Gastrocnemius medialis (tissue), 4 donors: ENCODE results near the gene PINK1. TPM values are rescaled to one million over a fixed set of nuclear protein-coding genes. Genes with fewer than 3 reads are reported as not detected.

ENCODE experiments used
- ATAC-seq, 2 donors: fragments of 150-250 bp; one replicate each; pipeline ENCODE4 v1.9.1; 2016
- DNase-seq, 2 donors: peaks; one replicate each; pipeline ENCODE4 v3.0.0-alpha.2; 2019
- H3K27ac ChIP-seq, 4 donors: fragments of 200-600 bp; sonication (generic); 1 replicate in 1 of 4; 2 replicates in 3 of 4; pipeline ENCODE4 v1.5.1; 2016 to 2018; ENCODE audit warnings: mild to moderate bottlenecking in 2 of 4, moderate library complexity in 1 of 4
- H3K27me3 ChIP-seq, 3 donors: fragments of 200-600 bp; sonication (generic) in 2 of 3; 1 replicate in 1 of 3; 2 replicates in 2 of 3; pipeline versions ENCODE4 v1.5.1 to v1.6.0; 2016 to 2019; ENCODE audit warnings: mild to moderate bottlenecking in 1 of 3, moderate library complexity in 1 of 3
- H3K36me3 ChIP-seq, 2 donors: fragments of 200-600 bp; sonication (generic) in 1 of 2; one replicate each; pipeline ENCODE4 v1.5.1; 2017 to 2018
- H3K4me1 ChIP-seq, 2 donors: fragments of 200-600 bp; sonication (generic) in 1 of 2; one replicate each; pipeline ENCODE4 v1.5.1; 2016 to 2017; ENCODE audit warnings: mild to moderate bottlenecking in 2 of 2
- H3K4me3 ChIP-seq, 4 donors: fragments of 200-600 bp; sonication (generic) in 3 of 4; 1 replicate in 1 of 4; 2 replicates in 3 of 4; pipeline ENCODE4 v1.5.1; 2016 to 2019; ENCODE audit warnings: mild to moderate bottlenecking in 2 of 4
- H3K9me3 ChIP-seq, 3 donors: fragments of 200-600 bp; sonication (generic) in 2 of 3; 1 replicate in 1 of 3; 2 replicates in 2 of 3; pipeline ENCODE4 v1.5.1; 2016 to 2019
- CTCF ChIP-seq, 5 experiments: fragments of 450-650 bp in 3 of 5; fragments of 200-600 bp in 2 of 5; sonication (generic) in 2 of 5; IDR thresholded peaks in 4 of 5; conservative IDR thresholded peaks in 1 of 5; 1 replicate in 4 of 5; 2 replicates in 1 of 5; pipeline ENCODE4 v1.5.1; 2016 to 2019; ENCODE audit warnings: antibody characterized with exemption in 5 of 5, mild to moderate bottlenecking in 3 of 5, moderate library complexity in 3 of 5
- POLR2A ChIP-seq, 2 donors: fragments of 450-650 bp; IDR thresholded peaks; one replicate each; pipeline ENCODE4 v1.6.1; 2017; ENCODE audit warnings: antibody characterized with exemption in 2 of 2, mild to moderate bottlenecking in 2 of 2, moderate library complexity in 2 of 2
- in situ Hi-C, 4 donors: fragments of 200-750 bp; cut with MboI; loops; one replicate each; pipeline versions ENCODE4 v1.15.0 to v1.8.0; 2017; ENCODE audit warnings: low sequenced_read_pairs in 4 of 4
- intact Hi-C: fragments of 100-400 bp; cut with DNase I; formaldehyde crosslinking; loops from one replicate; pipeline ENCODE4 v1.15.1; 2023; ENCODE audit warnings: low total_unique reads
- total RNA-seq, 4 donors: library from RNA; depleted of rRNA; stranded (reverse); fragments of >200 nt; gene quantifications; one replicate each; pipeline versions ENCODE4 v1.1.0 to v1.2.3, GENCODE V29; 2016

The PINK1 gene
- total RNA-seq, 4 donors from 2014 or later: 376 to 478 (median 414) TPM

DNA sequence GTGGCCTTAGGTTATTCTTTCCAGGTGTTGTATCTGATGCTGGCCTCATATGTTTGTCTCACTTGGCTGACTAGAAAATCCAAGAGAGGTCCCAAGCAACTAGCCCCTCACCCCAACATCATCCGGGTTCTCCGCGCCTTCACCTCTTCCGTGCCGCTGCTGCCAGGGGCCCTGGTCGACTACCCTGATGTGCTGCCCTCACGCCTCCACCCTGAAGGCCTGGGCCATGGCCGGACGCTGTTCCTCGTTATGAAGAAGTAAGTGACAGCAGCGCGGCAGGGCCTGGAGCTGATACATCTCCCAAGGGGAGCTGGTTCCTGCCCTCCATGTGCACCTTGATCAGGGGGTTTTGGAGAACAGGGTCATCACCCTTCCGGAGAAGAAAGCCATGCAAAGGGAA is 11.2 kb downstream of the PINK1 start:
- H3K4me1 ChIP-seq: peaks cover 0 to 2% of the 10 kb centered on the region in 2 donors
- H3K27me3 ChIP-seq: no peaks in the 10 kb centered on the region
- in situ Hi-C loops: no loop called here
- TF ChIP-seq POLR2A (IDR thresholded peaks at IDR 0.05): no peak
- no peak for TF ChIP-seq CTCF (IDR thresholded peaks at IDR 0.05 in 4 of 5, conservative IDR thresholded peaks at IDR 0.05 in 1 of 5)
- H3K4me3 ChIP-seq: no peak overlapping the region
- ATAC-seq (no peak), DNase-seq (no peak)
- intact Hi-C loops: no loop called here
- H3K36me3 ChIP-seq: peaks cover 0 to 86% of the 10 kb centered on the region in 2 donors
- H3K27ac ChIP-seq: no peak overlapping the region
- H3K9me3 ChIP-seq: no peaks in the 10 kb centered on the region

DNA sequence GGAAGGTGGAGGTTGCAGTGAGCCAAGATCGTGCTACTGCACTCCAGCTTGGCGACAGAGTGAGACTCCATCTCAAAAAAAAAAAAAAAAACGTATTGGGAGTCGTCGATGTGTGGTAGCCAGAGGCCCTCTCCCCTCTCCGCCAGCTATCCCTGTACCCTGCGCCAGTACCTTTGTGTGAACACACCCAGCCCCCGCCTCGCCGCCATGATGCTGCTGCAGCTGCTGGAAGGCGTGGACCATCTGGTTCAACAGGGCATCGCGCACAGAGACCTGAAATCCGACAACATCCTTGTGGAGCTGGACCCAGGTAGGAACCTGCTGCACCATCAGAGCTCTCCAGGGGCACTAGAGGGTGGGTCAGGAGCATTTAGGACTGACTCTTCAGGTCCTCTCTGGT is 12.2 kb downstream of the PINK1 start:
- Histone ChIP-seq H3K27ac (no peak overlapping the region), H3K36me3 (peaks cover 0 to 85% of the 10 kb centered on the region in 2 donors), H3K4me3 (no peak overlapping the region), H3K4me1 (no peaks in the 10 kb centered on the region), H3K27me3 (no peaks in the 10 kb centered on the region), H3K9me3 (no peaks in the 10 kb centered on the region)
- DNase-seq: no peak
- ATAC-seq: no peak
- TF ChIP-seq CTCF (IDR thresholded peaks at IDR 0.05 in 4 of 5, conservative IDR thresholded peaks at IDR 0.05 in 1 of 5): no peak
- TF ChIP-seq POLR2A (IDR thresholded peaks at IDR 0.05): no peak
- intact Hi-C loops (no loop called here), in situ Hi-C loops (no loop called here)

- TF ChIP-seq CTCF (IDR thresholded peaks at IDR 0.05 in 4 of 5, conservative IDR thresholded peaks at IDR 0.05 in 1 of 5) (no peak), POLR2A (IDR thresholded peaks at IDR 0.05) (no peak)
- H3K9me3 ChIP-seq: no peaks in the 10 kb centered on the region
- H3K4me3 ChIP-seq: no peak overlapping the region
- in situ Hi-C loops: no loop called here
- H3K27ac ChIP-seq: no peak overlapping the region
- H3K36me3 ChIP-seq: peaks cover 0 to 84% of the 10 kb centered on the region in 2 donors
- intact Hi-C loops: no loop called here
- no peaks in the 10 kb centered on the region for H3K27me3 ChIP-seq
- ATAC-seq: no peak
- DNase-seq: no peak
- H3K4me1 ChIP-seq: no peaks in the 10 kb centered on the region
Observed at GRCh38 chr1:20648438-20648837, 15.2 kb downstream of the PINK1 start.

DNA sequence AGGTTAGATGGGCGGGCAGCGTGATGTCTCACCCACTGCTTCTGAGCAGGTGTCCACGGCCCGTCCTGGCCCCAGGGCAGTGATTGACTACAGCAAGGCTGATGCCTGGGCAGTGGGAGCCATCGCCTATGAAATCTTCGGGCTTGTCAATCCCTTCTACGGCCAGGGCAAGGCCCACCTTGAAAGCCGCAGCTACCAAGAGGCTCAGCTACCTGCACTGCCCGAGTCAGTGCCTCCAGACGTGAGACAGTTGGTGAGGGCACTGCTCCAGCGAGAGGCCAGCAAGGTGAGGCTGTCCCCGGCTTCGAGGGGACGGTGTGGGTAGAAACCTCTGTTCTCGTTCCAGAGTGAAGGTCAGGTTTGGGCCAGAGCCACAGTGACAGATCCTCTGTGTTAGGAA is 15.7 kb downstream of the PINK1 start:
- ATAC-seq (no peak), DNase-seq (no peak)
- no peaks in the 10 kb centered on the region for H3K4me1 ChIP-seq
- in situ Hi-C loops (no loop called here), intact Hi-C loops (no loop called here)
- H3K4me3 ChIP-seq: no peak overlapping the region
- H3K27me3 ChIP-seq: no peaks in the 10 kb centered on the region
- TF ChIP-seq POLR2A (IDR thresholded peaks at IDR 0.05): no peak
- TF ChIP-seq CTCF (IDR thresholded peaks at IDR 0.05 in 4 of 5, conservative IDR thresholded peaks at IDR 0.05 in 1 of 5): no peak
- H3K27ac ChIP-seq: no peak overlapping the region
- peaks cover 0 to 84% of the 10 kb centered on the region in 2 donors for H3K36me3 ChIP-seq
- H3K9me3 ChIP-seq: no peaks in the 10 kb centered on the region

DNA sequence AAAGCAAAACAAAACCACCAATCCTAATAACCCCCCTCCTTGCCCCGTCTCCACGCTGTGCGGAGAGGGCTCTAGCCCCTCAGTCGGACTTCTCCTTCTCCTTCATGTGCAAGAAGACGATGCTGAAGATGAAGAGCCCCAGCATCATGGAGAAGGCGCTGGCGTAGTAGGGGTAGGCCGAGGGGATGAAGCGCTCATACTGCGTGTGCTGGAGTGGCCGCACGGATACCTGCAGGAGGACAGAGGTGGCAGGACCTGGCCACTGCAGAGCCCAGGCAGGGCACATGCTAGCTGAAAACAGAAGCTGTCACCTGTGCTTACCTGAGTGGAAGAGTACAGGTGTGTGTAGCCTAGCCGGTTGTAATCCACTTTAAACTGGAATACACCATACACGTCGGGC is 19.0 kb downstream of the PINK1 start:
- H3K4me1 ChIP-seq: peaks cover 0 to 4% of the 10 kb centered on the region in 2 donors
- no peaks in the 10 kb centered on the region for H3K27me3 ChIP-seq
- ATAC-seq: no peak
- H3K27ac ChIP-seq: no peak overlapping the region
- DNase-seq: no peak
- TF ChIP-seq POLR2A (IDR thresholded peaks at IDR 0.05): no peak
- no peak for TF ChIP-seq CTCF (IDR thresholded peaks at IDR 0.05 in 4 of 5, conservative IDR thresholded peaks at IDR 0.05 in 1 of 5)
- in situ Hi-C loops (no loop called here), intact Hi-C loops (no loop called here)
- no peak overlapping the region for H3K4me3 ChIP-seq
- H3K9me3 ChIP-seq: no peaks in the 10 kb centered on the region
- H3K36me3 ChIP-seq: peaks cover 0 to 93% of the 10 kb centered on the region in 2 donors
